Coronary artery (tissue), 2 donors: ENCODE results near the gene SCRG1.

Source experiments
- DNase-seq: peaks from one replicate; pipeline ENCODE4 v3.0.0-alpha.2; 2017; ENCODE audit warnings: low spot score
- H3K27ac ChIP-seq, 2 donors: fragments of 200-600 bp; sonication (generic); one replicate each; pipeline ENCODE4 v1.5.1; 2016 to 2019
- H3K4me3 ChIP-seq: fragments of 200-600 bp; sonication (generic); 2 replicates; pipeline ENCODE4 v1.5.1; 2016; ENCODE audit warnings: mild to moderate bottlenecking, moderate library complexity
- TF ChIP-seq, protein P1 (sequence below): fragments of 200-600 bp; sonication (generic); IDR thresholded peaks from one replicate; pipeline ENCODE4 v1.5.1; 2019; ENCODE audit warnings: antibody characterized with exemption

Gene SCRG1

DNA sequence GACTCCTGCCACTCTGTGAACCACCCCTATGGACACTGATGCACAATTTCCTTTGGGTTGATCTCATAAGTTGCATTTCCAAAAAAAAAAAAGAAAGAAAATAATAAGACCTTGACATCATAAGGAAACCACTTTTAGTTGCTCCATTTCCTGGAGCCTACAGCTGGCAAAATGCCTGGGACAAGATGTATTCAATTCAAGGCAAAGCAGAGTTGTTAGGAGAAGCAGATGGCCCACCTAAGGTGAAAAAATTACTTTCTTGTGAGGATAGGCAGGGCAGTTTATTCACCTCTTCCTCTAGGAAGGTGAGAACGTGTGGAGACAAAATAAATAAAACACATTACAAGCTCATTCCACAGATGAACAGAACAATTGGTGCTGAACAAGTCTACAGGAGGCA lies 14.1 kb upstream of the SCRG1 start:
- no peak for DNase-seq
- TF ChIP-seq, protein P1, sequence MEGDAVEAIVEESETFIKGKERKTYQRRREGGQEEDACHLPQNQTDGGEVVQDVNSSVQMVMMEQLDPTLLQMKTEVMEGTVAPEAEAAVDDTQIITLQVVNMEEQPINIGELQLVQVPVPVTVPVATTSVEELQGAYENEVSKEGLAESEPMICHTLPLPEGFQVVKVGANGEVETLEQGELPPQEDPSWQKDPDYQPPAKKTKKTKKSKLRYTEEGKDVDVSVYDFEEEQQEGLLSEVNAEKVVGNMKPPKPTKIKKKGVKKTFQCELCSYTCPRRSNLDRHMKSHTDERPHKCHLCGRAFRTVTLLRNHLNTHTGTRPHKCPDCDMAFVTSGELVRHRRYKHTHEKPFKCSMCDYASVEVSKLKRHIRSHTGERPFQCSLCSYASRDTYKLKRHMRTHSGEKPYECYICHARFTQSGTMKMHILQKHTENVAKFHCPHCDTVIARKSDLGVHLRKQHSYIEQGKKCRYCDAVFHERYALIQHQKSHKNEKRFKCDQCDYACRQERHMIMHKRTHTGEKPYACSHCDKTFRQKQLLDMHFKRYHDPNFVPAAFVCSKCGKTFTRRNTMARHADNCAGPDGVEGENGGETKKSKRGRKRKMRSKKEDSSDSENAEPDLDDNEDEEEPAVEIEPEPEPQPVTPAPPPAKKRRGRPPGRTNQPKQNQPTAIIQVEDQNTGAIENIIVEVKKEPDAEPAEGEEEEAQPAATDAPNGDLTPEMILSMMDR, result no peak
- H3K27ac ChIP-seq, result peak overlapping the region in 1 of 2 donors; percentile 64
- no peak overlapping the region for H3K4me3 ChIP-seq

DNA sequence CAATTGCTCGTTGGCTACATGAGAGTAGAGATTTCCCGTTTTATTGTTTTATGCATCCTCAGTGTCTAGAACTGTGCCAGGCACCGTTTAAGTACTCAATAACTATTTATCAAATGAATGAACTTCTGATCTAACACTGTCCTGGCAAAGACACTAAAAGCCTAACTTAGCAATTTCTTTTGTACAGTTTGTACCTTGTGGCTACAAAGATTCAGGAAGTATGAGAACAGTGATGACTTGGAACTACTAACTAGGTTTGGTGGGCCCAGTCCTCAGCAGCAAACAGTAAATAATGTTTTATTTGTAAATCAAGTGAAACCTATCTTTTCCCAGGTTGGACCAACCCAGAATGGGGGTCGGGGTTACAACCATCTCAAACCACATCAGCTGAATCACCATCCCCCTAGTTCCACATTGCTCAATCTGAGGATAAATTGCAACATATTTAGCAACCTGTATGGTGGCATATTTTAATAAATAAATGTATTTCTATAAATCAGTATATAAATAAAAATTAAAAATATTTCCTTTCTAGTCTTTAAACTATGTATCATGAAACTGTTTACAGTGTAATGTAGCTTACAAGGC lies 12.3 kb upstream of the SCRG1 start:
- TF ChIP-seq, protein P1, result no peak
- Histone ChIP-seq H3K4me3 (no peak overlapping the region), H3K27ac (peak overlapping the region in 1 of 2 donors; percentile 69)
- no peak for DNase-seq

DNA sequence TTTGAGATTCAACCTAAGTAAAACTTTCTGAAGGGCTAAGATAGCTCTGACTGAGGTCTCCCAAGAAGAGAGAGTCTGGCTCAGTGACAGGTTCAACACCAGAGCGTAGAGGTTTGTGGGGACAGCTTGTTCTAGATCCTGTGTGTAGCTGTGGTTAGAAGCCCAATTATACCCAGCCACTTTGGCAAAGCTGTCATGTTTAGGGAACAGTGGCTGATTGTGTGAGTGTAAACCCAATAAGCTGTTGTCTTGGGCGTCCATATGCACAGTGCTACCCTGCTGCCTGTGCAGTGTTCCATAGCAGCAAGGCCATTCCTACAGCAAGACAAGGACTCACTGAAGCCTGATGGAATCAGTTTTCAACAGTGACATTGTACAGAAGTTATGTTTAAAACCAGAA lies 11.2 kb upstream of the SCRG1 start:
- TF ChIP-seq, protein P1, result no peak
- Histone ChIP-seq H3K4me3 (no peak overlapping the region), H3K27ac (peak overlapping the region in 1 of 2 donors; percentile 69)
- no peak for DNase-seq

DNA sequence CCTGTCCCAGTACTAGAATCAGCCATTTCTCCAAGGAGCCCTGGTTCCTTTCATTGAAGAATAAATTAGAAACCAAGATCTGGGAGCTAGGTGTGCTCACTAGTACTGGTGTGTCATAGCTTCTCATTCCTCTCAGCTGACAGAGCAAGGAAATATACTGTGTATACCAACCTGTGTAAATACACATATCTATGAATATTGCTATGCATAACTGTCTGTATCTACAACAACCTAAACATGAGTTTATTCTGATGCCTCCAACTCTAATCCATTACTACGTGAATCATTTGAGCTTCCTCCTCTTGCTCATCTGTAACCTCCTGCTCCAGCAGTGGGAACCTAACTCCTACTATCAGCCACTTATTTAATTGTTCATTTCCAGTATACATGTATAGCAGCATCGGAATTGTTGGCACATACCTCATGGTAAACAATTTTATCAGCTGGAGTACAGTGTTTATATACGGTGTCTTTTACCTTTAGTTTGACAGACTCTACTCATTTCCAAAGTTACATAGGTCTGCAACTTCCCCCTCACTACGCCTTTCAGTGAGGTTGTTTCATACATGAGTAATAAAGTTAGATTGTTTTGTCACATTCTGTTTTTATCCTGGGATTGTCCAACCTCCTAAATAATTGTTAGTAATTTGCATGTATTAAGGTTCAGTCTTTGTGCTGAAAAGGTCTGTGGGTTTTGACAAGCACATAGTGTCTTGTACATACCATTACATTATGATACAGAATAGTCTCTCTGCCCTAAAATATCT lies 7.1 kb upstream of the SCRG1 start:
- DNase-seq, result no peak
- H3K4me3 ChIP-seq, result no peak overlapping the region
- TF ChIP-seq, protein P1, result no peak
- H3K27ac ChIP-seq, result no peak overlapping the region

DNA sequence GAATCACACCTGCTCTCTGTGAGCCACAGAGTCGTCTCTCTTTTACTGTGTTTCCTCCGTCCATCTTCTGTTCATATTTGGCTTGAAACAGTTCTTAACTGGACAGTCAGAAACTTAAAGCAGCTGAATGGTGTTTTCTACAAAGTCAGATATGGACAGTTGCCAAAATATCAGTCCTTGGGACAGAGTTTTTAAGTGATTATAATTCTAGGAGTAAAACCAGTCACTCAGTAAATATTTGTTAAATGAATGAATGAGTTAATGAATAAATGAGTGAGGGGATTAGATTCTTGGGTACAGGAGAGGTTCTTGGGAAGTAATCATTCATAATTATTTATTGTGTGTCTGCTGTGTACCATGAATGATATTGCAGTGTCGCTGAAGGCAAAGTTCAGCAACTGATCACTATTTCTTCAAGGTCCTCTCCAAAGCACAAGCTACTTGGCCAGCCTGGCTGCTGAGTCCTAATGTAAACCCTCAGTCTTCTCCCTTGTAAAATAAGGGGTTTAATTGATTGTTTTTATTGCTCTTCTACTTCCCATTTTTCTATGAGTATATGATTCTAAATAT lies 5.5 kb upstream of the SCRG1 start:
- no peak overlapping the region for H3K4me3 ChIP-seq
- DNase-seq, result no peak
- TF ChIP-seq, protein P1, result no peak
- H3K27ac ChIP-seq, result no peak overlapping the region

DNA sequence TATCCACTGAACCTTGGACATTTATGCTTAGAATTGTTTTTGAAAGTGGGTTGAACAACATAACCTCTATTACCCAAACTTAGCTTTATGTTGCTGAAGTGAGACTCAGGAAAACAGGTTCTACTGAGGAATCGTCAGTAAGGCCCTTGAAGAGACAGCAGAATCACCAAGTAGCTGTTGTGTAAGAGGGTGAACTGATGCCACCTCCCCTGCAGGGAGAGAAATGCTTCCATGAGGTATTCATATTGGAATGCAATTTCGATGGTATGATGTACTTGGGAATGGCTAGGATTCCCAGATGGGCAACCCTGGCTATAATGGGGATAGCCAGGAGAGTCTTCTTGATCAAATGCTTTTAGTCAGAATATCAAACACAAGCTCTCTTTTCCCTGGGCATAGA lies 4.1 kb upstream of the SCRG1 start:
- H3K4me3 ChIP-seq, result no peak overlapping the region
- no peak for DNase-seq
- H3K27ac ChIP-seq, result no peak overlapping the region
- TF ChIP-seq, protein P1, result no peak
